GM19463 (cell line): ENCODE data around the gene RPTOR.

Source experiments
- ATAC-seq: cut with Tn5 transposase; IDR thresholded peaks from one replicate; pipeline ENCODE4 v1.9.1; 2021; ENCODE audit warnings: mild to moderate bottlenecking, moderate library complexity; ENCODE audit not compliant: unreplicated experiment

RPTOR gene

GRCh38 chr17:80998748-80999535 lies 454.3 kb downstream of the RPTOR start:
- no peak for ATAC-seq

GRCh38 chr17:80999536-81000333 lies 455.1 kb downstream of the RPTOR start:
- no peak for ATAC-seq

- ATAC-seq: no peak
These were observed 455.6 kb downstream of the RPTOR start for GRCh38 chr17:81000334-81000630.

GRCh38 chr17:81000631-81001357 lies 456.2 kb downstream of the RPTOR start:
- no peak for ATAC-seq

GRCh38 chr17:81002013-81002384 lies 457.4 kb downstream of the RPTOR start:
- no peak for ATAC-seq

- ATAC-seq: no peak
These were observed 458.0 kb downstream of the RPTOR start for GRCh38 chr17:81002409-81003361.

- ATAC-seq: no peak
These were observed 459.3 kb downstream of the RPTOR start for GRCh38 chr17:81003711-81004475.

- ATAC-seq: no peak
These were observed 462.3 kb downstream of the RPTOR start for GRCh38 chr17:81006891-81007290.

GRCh38 chr17:81008140-81008539 lies 463.5 kb downstream of the RPTOR start:
- no peak for ATAC-seq

- ATAC-seq: no peak
These were observed 464.5 kb downstream of the RPTOR start for GRCh38 chr17:81009136-81009535.

- no peak for ATAC-seq
These were observed 466.3 kb downstream of the RPTOR start for GRCh38 chr17:81010935-81011334.

GRCh38 chr17:81011951-81012350 lies 467.3 kb downstream of the RPTOR start:
- no peak for ATAC-seq

- no peak for ATAC-seq
These were observed 468.2 kb downstream of the RPTOR start for GRCh38 chr17:81012574-81013447.

GRCh38 chr17:81013642-81014041 lies 469.0 kb downstream of the RPTOR start:
- no peak for ATAC-seq

- ATAC-seq: no peak
These were observed 470.5 kb downstream of the RPTOR start for GRCh38 chr17:81015136-81015535.
